ENCODE measurements around the gene NARF. TPM values are rescaled to one million over a fixed set of nuclear protein-coding genes. Genes with fewer than 3 reads are reported as not detected.
A peak's percentile ranks its signal among the peaks of the same experiment; 100 is the strongest.
"Not testable (repeated sequence)": the region's sequence is repeated elsewhere in the genome, so short reads cannot be mapped to it uniquely, and the experiment has no call there.

The NARF gene
- total RNA-seq, 1 experiment from 2014 or later: 16.5 TPM

GRCh38 chr17:82444284-82444893, 14.2 kb upstream of the NARF start:
- DNase-seq (ENCODE audit: low spot score): no peak
- in situ Hi-C loops (cut with HindIII; ENCODE audit: low sequenced_read_pairs): no loop called here

- peak; percentile 45 for DNase-seq (ENCODE audit: low spot score)
- in situ Hi-C loops (cut with HindIII; ENCODE audit: low sequenced_read_pairs): no loop called here
These were observed 13.5 kb upstream of the NARF start for GRCh38 chr17:82444941-82445521.

- in situ Hi-C loops (cut with HindIII; ENCODE audit: low sequenced_read_pairs): no loop called here
- DNase-seq (ENCODE audit: low spot score): no peak
These were observed 13.0 kb upstream of the NARF start for GRCh38 chr17:82445542-82445941.

- no peak for DNase-seq (ENCODE audit: low spot score)
- in situ Hi-C loops (cut with HindIII; ENCODE audit: low sequenced_read_pairs): no loop called here
These were observed 12.4 kb upstream of the NARF start for GRCh38 chr17:82446124-82446523.

- in situ Hi-C loops (cut with HindIII; ENCODE audit: low sequenced_read_pairs): no loop called here
- no peak for DNase-seq (ENCODE audit: low spot score)
These were observed 11.9 kb upstream of the NARF start for GRCh38 chr17:82446649-82447048.

GRCh38 chr17:82447876-82448275, 10.7 kb upstream of the NARF start:
- no peak for DNase-seq (ENCODE audit: low spot score)
- in situ Hi-C loops (cut with HindIII; ENCODE audit: low sequenced_read_pairs): no loop called here

GRCh38 chr17:82449131-82449882, 9.2 kb upstream of the NARF start:
- in situ Hi-C loops (cut with HindIII; ENCODE audit: low sequenced_read_pairs): no loop called here
- no peak for DNase-seq (ENCODE audit: low spot score)

GRCh38 chr17:82449883-82450356, 8.6 kb upstream of the NARF start:
- no peak for DNase-seq (ENCODE audit: low spot score)
- in situ Hi-C loops (cut with HindIII; ENCODE audit: low sequenced_read_pairs): no loop called here

GRCh38 chr17:82450357-82451106, 8.0 kb upstream of the NARF start, which contains the start of gene CYBC1:
CYBC1 (minus strand) TSS chr17:82450752; CDS start chr17:82449254, 1,498 bp downstream.
- in situ Hi-C loops (cut with HindIII; ENCODE audit: low sequenced_read_pairs): no loop called here
- peak; percentile 90 for DNase-seq (ENCODE audit: low spot score)

- no peak for DNase-seq (ENCODE audit: low spot score)
- in situ Hi-C loops (cut with HindIII; ENCODE audit: low sequenced_read_pairs): no loop called here
These were observed 6.4 kb upstream of the NARF start for GRCh38 chr17:82452162-82452561.

- DNase-seq (ENCODE audit: low spot score); in situ Hi-C loops (cut with HindIII; ENCODE audit: low sequenced_read_pairs): not testable (repeated sequence)
These were observed 5.4 kb upstream of the NARF start for GRCh38 chr17:82453151-82453550.

GRCh38 chr17:82453706-82454105, 4.8 kb upstream of the NARF start:
- DNase-seq (ENCODE audit: low spot score); in situ Hi-C loops (cut with HindIII; ENCODE audit: low sequenced_read_pairs): not testable (repeated sequence)

GRCh38 chr17:82457073-82457928, 1.2 kb upstream of the NARF start:
- no peak for DNase-seq (ENCODE audit: low spot score)
- in situ Hi-C loops (cut with HindIII; ENCODE audit: low sequenced_read_pairs): no loop called here

- DNase-seq (ENCODE audit: low spot score): no peak
- in situ Hi-C loops (cut with HindIII; ENCODE audit: low sequenced_read_pairs): no loop called here
These were observed 687 bp upstream of the NARF start for GRCh38 chr17:82457929-82458178.

- in situ Hi-C loops (cut with HindIII; ENCODE audit: low sequenced_read_pairs): no loop called here
- peak; percentile 16 for DNase-seq (ENCODE audit: low spot score)
These were observed 414 bp downstream of the NARF start for GRCh38 chr17:82458885-82459424.

- DNase-seq (ENCODE audit: low spot score); in situ Hi-C loops (cut with HindIII; ENCODE audit: low sequenced_read_pairs): not testable (repeated sequence)
These were observed 1.4 kb downstream of the NARF start for GRCh38 chr17:82459936-82460335.

GRCh38 chr17:82461827-82462524, 3.4 kb downstream of the NARF start:
- DNase-seq (ENCODE audit: low spot score): no peak
- in situ Hi-C loops (cut with HindIII; ENCODE audit: low sequenced_read_pairs): no loop called here

GRCh38 chr17:82463391-82463790, 4.8 kb downstream of the NARF start:
- in situ Hi-C loops (cut with HindIII; ENCODE audit: low sequenced_read_pairs): no loop called here

More at GRCh38 chr17:82463391-82463790, 4.8 kb downstream of the NARF start:
- no peak for DNase-seq (ENCODE audit: low spot score)

All from G401 (cell line).